IMR-90 (cell line): Measurements from ENCODE around the gene SCFD2. TPM values are rescaled to one million over a fixed set of nuclear protein-coding genes. Genes with fewer than 3 reads are reported as not detected.

ENCODE experiments used
- ATAC-seq: fragments of 200-7000 bp; cut with Tn5 transposase; 2 replicates; pipeline ENCODE4 v1.9.1; 2020; ENCODE audit warnings: low read depth, mild to moderate bottlenecking, moderate library complexity
- BruUV-seq: library from RNA; stranded (reverse); fragments of 400-500 nt; replicated peaks from 2 replicates; lab custom pipeline; 2021; lab: Mats Ljungman, UMichigan
- CTCF ChIA-PET: fragments of 300-600 bp; formaldehyde crosslinking; extraction: SDS; loops from one replicate; lab custom pipeline; 2021; ENCODE audit warnings: antibody characterized with exemption; lab: Yijun Ruan, JAX
- POLR2A ChIA-PET: fragments of 300-600 bp; sonication (Branson Sonifier 250); formaldehyde crosslinking; loops from one replicate; lab custom pipeline; 2022; ENCODE audit warnings: antibody characterized with exemption; ENCODE audit not compliant: unreplicated experiment; lab: Charles Lee
- DNase-seq: peaks from one replicate; pipeline ENCODE4 v3.0.0; 2013
- H2AFZ ChIP-seq: replicated peaks from 2 replicates; pipeline ENCODE3; 2013; ENCODE audit warnings: low read length, mild to moderate bottlenecking; ENCODE audit not compliant: poor library complexity
- H2AK5ac ChIP-seq: 2 replicates; pipeline ENCODE4 v1.6.1; 2013; ENCODE audit warnings: low read depth, low read length, inconsistent platforms
- H2AK9ac ChIP-seq: replicated peaks from 2 replicates; pipeline ENCODE3; 2013; ENCODE audit warnings: mild to moderate bottlenecking, low read depth, low read length, moderate library complexity; ENCODE audit not compliant: poor library complexity
- H2BK120ac ChIP-seq: 2 replicates; pipeline ENCODE4 v1.6.1; 2013; ENCODE audit warnings: low read depth, low read length, inconsistent platforms
- H2BK15ac ChIP-seq: 3 replicates; pipeline ENCODE4 v1.6.1; 2013; ENCODE audit warnings: low read depth, low read length, inconsistent platforms
- H2BK20ac ChIP-seq: 2 replicates; pipeline ENCODE4 v1.6.1; 2013; ENCODE audit warnings: low read depth, mild to moderate bottlenecking, inconsistent platforms, low read length, moderate library complexity
- H2BK5ac ChIP-seq: 2 replicates; pipeline ENCODE4 v1.6.1; 2013; ENCODE audit warnings: mild to moderate bottlenecking, low read depth, low read length, inconsistent platforms; ENCODE audit not compliant: poor library complexity, severe bottlenecking
- H3K14ac ChIP-seq: replicated peaks from 2 replicates; pipeline ENCODE4 v1.6.1; 2013; ENCODE audit warnings: low read depth, low read length, inconsistent platforms
- H3K18ac ChIP-seq: 2 replicates; pipeline ENCODE4 v1.6.1; 2013; ENCODE audit warnings: low read depth, low read length, control low read depth
- H3K23ac ChIP-seq: 2 replicates; pipeline ENCODE4 v1.6.1; 2013; ENCODE audit warnings: low read depth, low read length, inconsistent platforms
- H3K27ac ChIP-seq: 2 replicates; pipeline ENCODE4 v1.5.1; 2013; ENCODE audit warnings: mild to moderate bottlenecking, control low read depth, low read length; ENCODE audit not compliant: insufficient read depth
- H3K27me3 ChIP-seq: 2 replicates; pipeline ENCODE4 v1.6.1; 2013; ENCODE audit warnings: low read length; ENCODE audit not compliant: control insufficient read depth, insufficient read depth
- H3K36me3 ChIP-seq: 2 replicates; pipeline ENCODE4 v1.6.1; 2013; ENCODE audit warnings: low read length, mixed read lengths; ENCODE audit not compliant: control insufficient read depth, insufficient read depth
- H3K4ac ChIP-seq: 2 replicates; pipeline ENCODE4 v1.6.1; 2013; ENCODE audit warnings: low read depth, low read length, inconsistent platforms
- H3K4me1 ChIP-seq: 2 replicates; pipeline ENCODE4 v1.6.1; 2013; ENCODE audit warnings: low read length, mixed read lengths; ENCODE audit not compliant: control insufficient read depth, insufficient read depth
- H3K4me2 ChIP-seq: 2 replicates; pipeline ENCODE4 v1.6.1; 2013; ENCODE audit warnings: low read depth, mild to moderate bottlenecking, control low read depth, low read length, moderate library complexity
- H3K4me3 ChIP-seq: 2 replicates; pipeline ENCODE4 v1.5.1; 2013; ENCODE audit warnings: low read depth, mild to moderate bottlenecking, control low read depth, low read length, moderate library complexity; ENCODE audit not compliant: insufficient read depth
- H3K56ac ChIP-seq: 2 replicates; pipeline ENCODE4 v1.6.1; 2013; ENCODE audit warnings: low read length, inconsistent platforms; ENCODE audit not compliant: insufficient read depth; ENCODE audit errors: extremely low read depth
- H3K79me1 ChIP-seq, 2 experiments: 2 replicates each; pipeline ENCODE4 v1.6.1; 2013; ENCODE audit warnings: low read length in 2 of 2, inconsistent platforms in 1 of 2, low read depth in 1 of 2
- H3K9ac ChIP-seq: 2 replicates; pipeline ENCODE4 v1.6.1; 2013; ENCODE audit warnings: low read depth, low read length, control low read depth
- H3K9me1 ChIP-seq: 2 replicates; pipeline ENCODE4 v1.6.1; 2013; ENCODE audit warnings: low read length, inconsistent platforms; ENCODE audit not compliant: insufficient read depth
- H3K9me3 ChIP-seq: 2 replicates; pipeline ENCODE4 v1.6.1; 2013; ENCODE audit warnings: low read length; ENCODE audit not compliant: control insufficient read depth, insufficient read depth
- H4K20me1 ChIP-seq: 2 replicates; pipeline ENCODE4 v1.6.1; 2013; ENCODE audit warnings: low read length, inconsistent platforms; ENCODE audit not compliant: insufficient read depth
- H4K5ac ChIP-seq: 2 replicates; pipeline ENCODE4 v1.6.1; 2013; ENCODE audit warnings: mild to moderate bottlenecking, low read depth, low read length, control low read depth
- H4K8ac ChIP-seq, 2 experiments: 2 replicates each; pipeline ENCODE4 v1.6.1; 2013; ENCODE audit warnings: low read depth in 2 of 2, low read length in 2 of 2, control low read depth in 1 of 2, inconsistent platforms in 1 of 2
- H4K91ac ChIP-seq: 2 replicates; pipeline ENCODE4 v1.6.1; 2013; ENCODE audit warnings: low read depth, low read length, inconsistent platforms; ENCODE audit not compliant: insufficient read depth
- BHLHE40 ChIP-seq: fragments of 150-350 bp; IDR thresholded peaks from 2 replicates; pipeline ENCODE4 v1.6.1; 2016; ENCODE audit warnings: mild to moderate bottlenecking, low read depth, low read length
- CEBPB ChIP-seq: IDR thresholded peaks from 2 replicates; pipeline ENCODE4 v1.6.1; 2012; ENCODE audit warnings: low read depth, low read length, improper control_type of control experiment
- CHD1 ChIP-seq: IDR thresholded peaks from 2 replicates; pipeline ENCODE4 v1.6.1; 2012; ENCODE audit warnings: low read depth, low read length, improper control_type of control experiment
- CTCF ChIP-seq: conservative IDR thresholded peaks from 2 replicates; pipeline ENCODE4 v1.5.1; 2012; ENCODE audit warnings: mild to moderate bottlenecking, low read depth, low read length, improper control_type of control experiment
- FOS ChIP-seq: fragments of 150-350 bp; IDR thresholded peaks from 2 replicates; pipeline ENCODE4 v1.6.1; 2016; ENCODE audit warnings: low read depth, low read length
- MAFK ChIP-seq: IDR thresholded peaks from 2 replicates; pipeline ENCODE4 v1.6.1; 2012; ENCODE audit warnings: low read depth, low read length, improper control_type of control experiment
- MAZ ChIP-seq: IDR thresholded peaks from 2 replicates; pipeline ENCODE4 v1.6.1; 2012; ENCODE audit warnings: low read depth, mild to moderate bottlenecking, low read length, improper control_type of control experiment, moderate library complexity, borderline replicate concordance
- MXI1 ChIP-seq: IDR thresholded peaks from 2 replicates; pipeline ENCODE4 v1.6.1; 2012; ENCODE audit warnings: low read depth, mild to moderate bottlenecking, low read length, moderate library complexity, borderline replicate concordance
- NFE2L2 ChIP-seq: fragments of 150-350 bp; IDR thresholded peaks from 2 replicates; pipeline ENCODE4 v1.6.1; 2016; ENCODE audit warnings: low read depth, mild to moderate bottlenecking, low read length
- POLR2A ChIP-seq: IDR thresholded peaks from 2 replicates; pipeline ENCODE4 v1.6.1; 2012; ENCODE audit warnings: mild to moderate bottlenecking, low read depth, low read length
- RAD21 ChIP-seq: IDR thresholded peaks from 2 replicates; pipeline ENCODE4 v1.6.1; 2012; ENCODE audit warnings: low read length, improper control_type of control experiment
- RFX5 ChIP-seq: IDR thresholded peaks from 2 replicates; pipeline ENCODE4 v1.8.0; 2012; ENCODE audit warnings: low read depth, mild to moderate bottlenecking, low read length, moderate library complexity
- SMC3 ChIP-seq: fragments of 150-350 bp; IDR thresholded peaks from 2 replicates; pipeline ENCODE4 v1.6.1; 2016; ENCODE audit warnings: low read depth, mild to moderate bottlenecking, antibody characterized with exemption, low read length, moderate library complexity
- WGBS, 2 experiments: methylation state at CpG; one replicate each; pipeline versions ENCODE4 v1.1.5 to v1.1.7; 2013; ENCODE audit warnings: missing lambda C conversion rate in 2 of 2; ENCODE audit not compliant: insufficient read length in 1 of 2; ENCODE audit errors: extremely low coverage in 2 of 2; 5-methylcytosine and 5-hydroxymethylcytosine counted together
- dilution Hi-C: fragments of 300-500 bp; cut with HindIII; formaldehyde crosslinking; loops from one replicate; pipeline ENCODE4 v1.14.3; 2018; ENCODE audit warnings: low sequenced_read_pairs; ENCODE audit not compliant: unreplicated experiment
- in situ Hi-C: fragments of 300-500 bp; cut with MboI; formaldehyde crosslinking; loops from 3 replicates; pipeline ENCODE4 v1.14.3; 2019; ENCODE audit warnings: low sequenced_read_pairs, inconsistent platforms, mixed read lengths
- intact Hi-C: fragments of 100-400 bp; cut with micrococcal nuclease; formaldehyde crosslinking; loops from 2 replicates; pipeline ENCODE4 v1.10.0; 2022
- polyA plus RNA-seq, 3 experiments: library from polyadenylated mRNA; depleted of rRNA; stranded (reverse); fragments of >200 nt; gene quantifications; 2 replicates each; pipeline ENCODE4 v1.2.3, GENCODE V29; 2012; ENCODE audit warnings: low replicate concordance in 1 of 3
- total RNA-seq: library from RNA; depleted of rRNA; stranded (reverse); fragments of >200 nt; gene quantifications from 2 replicates; pipeline ENCODE4 v1.2.3, GENCODE V29; 2012
- TF ChIP-seq, protein P1 (sequence below): fragments of 150-350 bp; IDR thresholded peaks from 2 replicates; pipeline ENCODE4 v1.6.1; 2016; ENCODE audit warnings: low read depth, mild to moderate bottlenecking, low read length, moderate library complexity, borderline replicate concordance
- TF ChIP-seq, protein P2 (sequence below): fragments of 150-350 bp; IDR thresholded peaks from 2 replicates; pipeline ENCODE4 v1.6.1; 2017; ENCODE audit warnings: mild to moderate bottlenecking, antibody characterized with exemption, low read length, low read depth

The SCFD2 gene
- total and polyA plus RNA-seq, 2 of the 4 experiments (the other 2 are of a cell fraction): 18.9 to 62.4 TPM

- Histone ChIP-seq H3K9me3 (no peaks in the 10 kb centered on the region), H2BK20ac (no peak overlapping the region), H2BK120ac (no peak overlapping the region), H3K14ac (no peak overlapping the region; the same call in 1 of the 2 replicates), H2BK15ac (no peak overlapping the region; the same call in 1 of the 3 replicates), H2AK9ac (no peak overlapping the region), H3K36me3 (no peaks in the 10 kb centered on the region), H3K18ac (no peak overlapping the region), H3K4ac (0 out of 2 replicates have a peak overlapping the region, but pooled peaks have one; percentile 22), H3K4me1 (peaks cover 8% of the 10 kb centered on the region; the same call in 1 of the 2 replicates), H3K27me3 (no peaks in the 10 kb centered on the region), H4K5ac (no peak overlapping the region), H2AFZ (no peak overlapping the region), H3K27ac (no peak overlapping the region), H4K20me1 (no peaks in the 10 kb centered on the region), H3K56ac (no peak overlapping the region), H2BK5ac (no peak overlapping the region), H2AK5ac (no peak overlapping the region), H3K4me3 (no peak overlapping the region), H3K4me2 (no peak overlapping the region), H4K91ac (no peak overlapping the region), H3K9ac (no peak overlapping the region), H4K8ac (no peak overlapping the region), H3K9me1 (0 out of 2 replicates have a peak, but pooled peaks cover 2% of the 10 kb centered on the region), H3K79me1 (peaks cover 0 to 9% of the 10 kb centered on the region in 2 experiments; a peak in 2 of 4 replicates), H3K23ac (no peak overlapping the region)
- no CpG with 5 or more reads among the region's 3 CpGs for WGBS, 2 experiments
- POLR2A ChIA-PET: no interaction called here
- no peak for ATAC-seq
- TF ChIP-seq CHD1: no peak
- no peak for TF ChIP-seq MXI1
- TF ChIP-seq, protein P1, sequence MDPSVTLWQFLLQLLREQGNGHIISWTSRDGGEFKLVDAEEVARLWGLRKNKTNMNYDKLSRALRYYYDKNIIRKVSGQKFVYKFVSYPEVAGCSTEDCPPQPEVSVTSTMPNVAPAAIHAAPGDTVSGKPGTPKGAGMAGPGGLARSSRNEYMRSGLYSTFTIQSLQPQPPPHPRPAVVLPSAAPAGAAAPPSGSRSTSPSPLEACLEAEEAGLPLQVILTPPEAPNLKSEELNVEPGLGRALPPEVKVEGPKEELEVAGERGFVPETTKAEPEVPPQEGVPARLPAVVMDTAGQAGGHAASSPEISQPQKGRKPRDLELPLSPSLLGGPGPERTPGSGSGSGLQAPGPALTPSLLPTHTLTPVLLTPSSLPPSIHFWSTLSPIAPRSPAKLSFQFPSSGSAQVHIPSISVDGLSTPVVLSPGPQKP: no peak
- TF ChIP-seq SMC3: no peak
- TF ChIP-seq, protein P2, sequence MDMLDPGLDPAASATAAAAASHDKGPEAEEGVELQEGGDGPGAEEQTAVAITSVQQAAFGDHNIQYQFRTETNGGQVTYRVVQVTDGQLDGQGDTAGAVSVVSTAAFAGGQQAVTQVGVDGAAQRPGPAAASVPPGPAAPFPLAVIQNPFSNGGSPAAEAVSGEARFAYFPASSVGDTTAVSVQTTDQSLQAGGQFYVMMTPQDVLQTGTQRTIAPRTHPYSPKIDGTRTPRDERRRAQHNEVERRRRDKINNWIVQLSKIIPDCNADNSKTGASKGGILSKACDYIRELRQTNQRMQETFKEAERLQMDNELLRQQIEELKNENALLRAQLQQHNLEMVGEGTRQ: no peak
- no peak for TF ChIP-seq CEBPB
- TF ChIP-seq RAD21: no peak
- no peak for TF ChIP-seq NFE2L2
- TF ChIP-seq MAZ: no peak
- TF ChIP-seq POLR2A: no peak
- no peak for TF ChIP-seq FOS
- TF ChIP-seq BHLHE40: no peak
- TF ChIP-seq MAFK: no peak
- TF ChIP-seq CTCF: no peak
- TF ChIP-seq RFX5: no peak
- CTCF ChIA-PET: no interaction called here
- intact Hi-C loops (loop anchor here (10.0 kb wide), 1 partner anchor 262 kb away; no protein-coding TSS in a partner anchor), in situ Hi-C loops (loop anchor here (10.0 to 25.0 kb wide), 3 partner anchors 168 to 720 kb away; no protein-coding TSS in a partner anchor), dilution Hi-C loops (no loop called here)
- DNase-seq: peak; percentile 40
- no TSS peak for BruUV-seq
These were observed 173.4 kb downstream of the SCFD2 start for GRCh38 chr4:53192496-53192895.
